K562 (cell line): Measurements from ENCODE around the gene RPN1.

Source experiments
- SPI1 ChIP-seq: IDR thresholded peaks from 2 replicates; pipeline ENCODE4 v1.6.1; 2011; ENCODE audit warnings: low read depth, low read length, control low read depth, borderline replicate concordance
- THRA ChIP-seq: fragments of 450-650 bp; IDR thresholded peaks from 2 replicates; pipeline ENCODE4 v1.6.1; 2017; ENCODE audit warnings: mild to moderate bottlenecking, moderate library complexity

- no peak for TF ChIP-seq THRA
- TF ChIP-seq SPI1 = no peak
These were observed 28.7 kb downstream of the RPN1 start for GRCh38 chr3:128621931-128622330.
